Ramos (cell line): Measurements from ENCODE around the gene CCDC9.
"Not testable (repeated sequence)": the region's sequence is repeated elsewhere in the genome, so short reads cannot be mapped to it uniquely, and the experiment has no call there.

Experiments used
- in situ Hi-C: fragments of 300-500 bp; cut with MboI; formaldehyde crosslinking; loops from one replicate; pipeline ENCODE4 v1.14.3; 2022; ENCODE audit warnings: low sequenced_read_pairs; ENCODE audit not compliant: unreplicated experiment

The CCDC9 gene

GRCh38 chr19:47258434-47258833 lies 2.1 kb downstream of the CCDC9 start:
- in situ Hi-C loops: no loop called here

- in situ Hi-C loops: no loop called here
Observed at GRCh38 chr19:47258895-47259555, 2.7 kb downstream of the CCDC9 start.

- in situ Hi-C loops: no loop called here
Observed at GRCh38 chr19:47260476-47260875, 4.2 kb downstream of the CCDC9 start.

GRCh38 chr19:47261946-47262793 lies 5.8 kb downstream of the CCDC9 start:
- in situ Hi-C loops: not testable (repeated sequence)

- in situ Hi-C loops: no loop called here
Observed at GRCh38 chr19:47264629-47265028, 8.3 kb downstream of the CCDC9 start.

GRCh38 chr19:47266401-47266941 lies 10.1 kb downstream of the CCDC9 start:
- in situ Hi-C loops: no loop called here

- in situ Hi-C loops: no loop called here
Observed at GRCh38 chr19:47267350-47267759, 11.0 kb downstream of the CCDC9 start.

- in situ Hi-C loops: no loop called here
Observed at GRCh38 chr19:47268028-47268427, 11.7 kb downstream of the CCDC9 start.

GRCh38 chr19:47269596-47269995 lies 13.3 kb downstream of the CCDC9 start:
- in situ Hi-C loops: no loop called here

GRCh38 chr19:47270408-47270807 lies 14.1 kb downstream of the CCDC9 start:
- in situ Hi-C loops: no loop called here

GRCh38 chr19:47271949-47272348 lies 15.6 kb downstream of the CCDC9 start:
- in situ Hi-C loops: no loop called here

- in situ Hi-C loops: no loop called here
Observed at GRCh38 chr19:47272448-47273312, 16.4 kb downstream of the CCDC9 start.

GRCh38 chr19:47273313-47274070 lies 17.2 kb downstream of the CCDC9 start:
- in situ Hi-C loops: no loop called here

GRCh38 chr19:47274071-47274890 lies 18.0 kb downstream of the CCDC9 start, which contains the start of gene INAFM1:
TSS of gene INAFM1 (plus strand) at chr19:47274885. CDS start at chr19:47274920, 35 bp downstream.
- in situ Hi-C loops: no loop called here

- in situ Hi-C loops: no loop called here
Observed at GRCh38 chr19:47274891-47275761, 18.8 kb downstream of the CCDC9 start.

GRCh38 chr19:47275791-47276461 lies 19.6 kb downstream of the CCDC9 start:
- in situ Hi-C loops: no loop called here

- in situ Hi-C loops: not testable (repeated sequence)
Observed at GRCh38 chr19:47276513-47276912, 20.2 kb downstream of the CCDC9 start.
